IPS-11a (cell line): ENCODE data around the gene NUP88.

ENCODE experiments used
- H3K4me3 ChIP-seq: one replicate; pipeline ENCODE4 v1.5.1; 2013; ENCODE audit warnings: low read depth, low read length, control low read depth

Gene NUP88

GRCh38 chr17:5361426-5361825 is 58.0 kb downstream of the NUP88 start:
- H3K4me3 ChIP-seq: no peak overlapping the region

- H3K4me3 ChIP-seq: no peak overlapping the region
Observed at GRCh38 chr17:5355421-5356129, 63.9 kb downstream of the NUP88 start.

- H3K4me3 ChIP-seq: no peak overlapping the region
Observed at GRCh38 chr17:5354886-5355415, 64.5 kb downstream of the NUP88 start.

- no peak overlapping the region for H3K4me3 ChIP-seq
Observed at GRCh38 chr17:5354310-5354709, 65.2 kb downstream of the NUP88 start.

- no peak overlapping the region for H3K4me3 ChIP-seq
Observed at GRCh38 chr17:5352681-5353289, 66.7 kb downstream of the NUP88 start.

- H3K4me3 ChIP-seq: no peak overlapping the region
Observed at GRCh38 chr17:5344914-5345313, 74.5 kb downstream of the NUP88 start.
